Upper lobe of right lung (tissue), 1 donor: ENCODE data around the gene CAMKMT. TPM values are rescaled to one million over a fixed set of nuclear protein-coding genes. Genes with fewer than 3 reads are reported as not detected.

ENCODE experiments used
- ATAC-seq: fragments of 200-7000 bp; cut with Tn5 transposase; one replicate; pipeline ENCODE4 v1.9.1; 2020; ENCODE audit warnings: mild to moderate bottlenecking, moderate library complexity
- DNase-seq: peaks from one replicate; pipeline ENCODE4 v3.0.0-alpha.2; 2020
- H3K27ac ChIP-seq: fragments of 200-600 bp; one replicate; pipeline ENCODE4 v1.8.0; 2022
- H3K27me3 ChIP-seq: fragments of 200-600 bp; one replicate; pipeline ENCODE4 v1.8.0; 2022; ENCODE audit warnings: mild to moderate bottlenecking
- H3K36me3 ChIP-seq: fragments of 200-600 bp; one replicate; pipeline ENCODE4 v1.8.0; 2022
- H3K4me1 ChIP-seq: fragments of 200-600 bp; one replicate; pipeline ENCODE4 v1.8.0; 2022
- H3K4me3 ChIP-seq: fragments of 200-600 bp; one replicate; pipeline ENCODE4 v1.8.0; 2022; ENCODE audit warnings: mild to moderate bottlenecking
- H3K9me3 ChIP-seq: fragments of 200-600 bp; one replicate; pipeline ENCODE4 v1.8.0; 2022
- CTCF ChIP-seq: fragments of 200-600 bp; IDR thresholded peaks from one replicate; pipeline ENCODE4 v1.8.0; 2022; ENCODE audit warnings: antibody characterized with exemption
- intact Hi-C: fragments of 100-400 bp; cut with DNase I; formaldehyde crosslinking; loops from one replicate; pipeline ENCODE4 v1.11.0; 2022
- total RNA-seq: library from RNA; stranded (reverse); fragmentation: NEBNext Ultra II Directional; extraction: Animal tissue kit (Norgen Biotek cat#: 25700); gene quantifications from one replicate; pipeline ENCODE4 v1.2.1, GENCODE V29; 2021
- donor health status: DM: no; HTN: yes; CAD: no; lungs with severe emphysema.

The CAMKMT gene
- total RNA-seq, 1 donor from 2014 or later = 10.5 TPM

- H3K27me3 ChIP-seq = no peaks in the 10 kb centered on the region
- no peak for DNase-seq
- H3K9me3 ChIP-seq = no peaks in the 10 kb centered on the region
- H3K27ac ChIP-seq = no peak overlapping the region
- intact Hi-C loops = no loop called here
- no peaks in the 10 kb centered on the region for H3K4me1 ChIP-seq
- ATAC-seq = no peak
- TF ChIP-seq CTCF = no peak
- no peak overlapping the region for H3K4me3 ChIP-seq
- H3K36me3 ChIP-seq = no peaks in the 10 kb centered on the region
Observed at GRCh38 chr2:44444881-44445280, 83.1 kb downstream of the CAMKMT start.

- DNase-seq (no peak), ATAC-seq (no peak)
- TF ChIP-seq CTCF = no peak
- no peaks in the 10 kb centered on the region for H3K27me3 ChIP-seq
- no peak overlapping the region for H3K27ac ChIP-seq
- intact Hi-C loops = no loop called here
- H3K9me3 ChIP-seq = no peaks in the 10 kb centered on the region
- H3K4me3 ChIP-seq = no peak overlapping the region
- no peaks in the 10 kb centered on the region for H3K4me1 ChIP-seq
- H3K36me3 ChIP-seq = no peaks in the 10 kb centered on the region
Observed at GRCh38 chr2:44448860-44449527, 87.2 kb downstream of the CAMKMT start.

- DNase-seq = no peak
- Histone ChIP-seq H3K36me3 (no peaks in the 10 kb centered on the region), H3K9me3 (no peaks in the 10 kb centered on the region), H3K27me3 (no peaks in the 10 kb centered on the region), H3K4me1 (no peaks in the 10 kb centered on the region), H3K4me3 (no peak overlapping the region), H3K27ac (no peak overlapping the region)
- ATAC-seq = no peak
- intact Hi-C loops = no loop called here
- no peak for TF ChIP-seq CTCF
Observed at GRCh38 chr2:44450082-44450481, 88.3 kb downstream of the CAMKMT start.

- Histone ChIP-seq H3K4me3 (no peak overlapping the region), H3K9me3 (no peaks in the 10 kb centered on the region), H3K27ac (no peak overlapping the region), H3K36me3 (no peaks in the 10 kb centered on the region), H3K27me3 (no peaks in the 10 kb centered on the region), H3K4me1 (no peaks in the 10 kb centered on the region)
- TF ChIP-seq CTCF = no peak
- ATAC-seq = no peak
- no peak for DNase-seq
- intact Hi-C loops = no loop called here
Observed at GRCh38 chr2:44450806-44451205, 89.1 kb downstream of the CAMKMT start.

- H3K4me1 ChIP-seq = no peaks in the 10 kb centered on the region
- ATAC-seq (no peak), DNase-seq (no peak)
- no peaks in the 10 kb centered on the region for H3K36me3 ChIP-seq
- H3K9me3 ChIP-seq = no peaks in the 10 kb centered on the region
- H3K27ac ChIP-seq = no peak overlapping the region
- intact Hi-C loops = no loop called here
- no peaks in the 10 kb centered on the region for H3K27me3 ChIP-seq
- no peak for TF ChIP-seq CTCF
- no peak overlapping the region for H3K4me3 ChIP-seq
Observed at GRCh38 chr2:44452069-44452583, 90.4 kb downstream of the CAMKMT start.
